Stimulated activated naive CD4-positive, alpha-beta T cell treated with Interleukin-2 at 50 U/mL for 16 hours (primary cell): Measurements from ENCODE around the gene ARHGAP22.

Experiments used
- DNase-seq: peaks from one replicate; lab custom pipeline; 2025; lab: John Stamatoyannopoulos, UW

The ARHGAP22 gene

DNA sequence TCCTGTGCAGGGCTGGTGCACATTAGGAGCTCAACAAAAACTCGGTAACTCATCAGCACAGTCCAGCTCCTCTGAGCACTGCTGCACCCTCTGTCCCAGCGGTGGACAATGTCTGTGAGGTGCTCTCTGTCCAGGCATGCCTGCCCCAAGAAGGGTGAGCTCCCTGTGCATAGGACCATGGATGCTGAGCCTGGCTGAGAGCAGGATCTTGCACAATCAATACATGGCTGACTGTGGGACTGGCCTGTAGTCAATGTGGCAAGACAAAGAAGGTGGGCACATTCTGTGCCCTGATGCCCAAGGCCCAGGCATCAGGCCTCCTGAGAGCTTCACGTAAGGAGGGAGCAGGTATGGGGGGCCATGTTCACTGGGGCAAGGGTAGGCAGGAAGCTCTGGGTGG is 17.1 kb downstream of the ARHGAP22 start:
- DNase-seq = no peak

DNA sequence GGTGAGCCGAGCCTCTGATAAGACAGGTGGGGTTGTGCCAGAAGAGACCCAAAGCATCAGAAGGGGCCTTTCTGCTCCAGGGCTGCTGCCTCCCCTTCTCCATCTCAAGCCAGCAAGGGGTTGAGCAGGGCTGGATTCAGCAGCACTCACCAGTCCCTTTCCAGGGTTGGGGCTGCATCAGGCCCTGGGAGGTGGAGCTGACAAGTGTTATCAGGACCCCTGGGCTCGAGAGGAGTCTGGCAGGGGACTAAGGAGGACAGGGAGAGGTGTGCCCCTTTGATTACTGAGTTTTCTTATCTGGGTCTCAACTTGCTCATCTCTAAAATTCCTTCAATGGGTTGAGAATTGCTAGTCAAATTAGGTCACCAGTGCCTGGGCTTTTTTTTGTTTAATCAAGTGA is 17.8 kb downstream of the ARHGAP22 start:
- no peak for DNase-seq

DNA sequence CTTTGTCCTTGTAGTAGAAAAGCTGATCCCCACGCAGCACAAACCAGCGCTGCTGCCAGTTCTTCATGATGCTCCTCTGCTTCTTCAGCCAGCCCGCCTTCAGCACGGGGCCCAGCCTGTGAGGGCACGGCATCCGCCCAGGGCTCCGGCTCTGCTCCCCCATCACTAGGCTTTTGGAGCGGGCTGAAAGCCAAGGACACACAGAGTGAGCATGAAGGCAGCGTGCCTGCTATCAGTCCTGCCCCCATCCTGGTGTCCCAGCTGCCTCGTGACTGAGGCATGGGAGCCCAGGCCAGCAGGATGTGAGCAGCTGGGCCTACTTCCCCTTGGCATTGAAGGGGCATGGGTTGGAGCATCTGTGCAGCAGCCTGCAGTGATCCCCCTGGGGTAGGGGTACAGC is 21.9 kb downstream of the ARHGAP22 start:
- no peak for DNase-seq

- DNase-seq = no peak
Observed at GRCh38 chr10:48580236-48580635, 24.6 kb downstream of the ARHGAP22 start.

GRCh38 chr10:48579251-48579960 is 25.5 kb downstream of the ARHGAP22 start:
- DNase-seq = no peak

- DNase-seq = no peak
Observed at GRCh38 chr10:48577158-48577557, 27.7 kb downstream of the ARHGAP22 start.

GRCh38 chr10:48576501-48576900 is 28.4 kb downstream of the ARHGAP22 start:
- DNase-seq = no peak

DNA sequence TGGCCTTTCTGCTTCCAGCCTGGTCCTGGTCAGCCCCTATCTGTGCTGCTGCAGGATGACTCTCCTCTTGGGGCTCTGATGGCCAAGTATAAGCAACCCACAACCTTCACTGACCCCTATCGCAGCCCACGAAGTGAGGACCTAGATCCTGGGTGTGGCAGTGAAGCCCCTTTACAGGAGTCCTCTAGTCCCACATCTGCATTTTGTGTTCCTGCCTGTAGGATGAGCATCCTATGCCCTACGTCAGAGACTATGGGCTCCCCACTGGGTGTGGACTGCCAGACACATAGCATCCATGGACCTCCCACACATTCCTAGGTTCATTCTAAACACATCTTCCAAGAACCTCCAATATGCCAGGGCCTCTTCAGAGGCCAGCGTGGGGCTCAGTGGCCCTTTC is 29.0 kb downstream of the ARHGAP22 start:
- DNase-seq = no peak

GRCh38 chr10:48574817-48575380 is 30.0 kb downstream of the ARHGAP22 start:
- DNase-seq = no peak

DNA sequence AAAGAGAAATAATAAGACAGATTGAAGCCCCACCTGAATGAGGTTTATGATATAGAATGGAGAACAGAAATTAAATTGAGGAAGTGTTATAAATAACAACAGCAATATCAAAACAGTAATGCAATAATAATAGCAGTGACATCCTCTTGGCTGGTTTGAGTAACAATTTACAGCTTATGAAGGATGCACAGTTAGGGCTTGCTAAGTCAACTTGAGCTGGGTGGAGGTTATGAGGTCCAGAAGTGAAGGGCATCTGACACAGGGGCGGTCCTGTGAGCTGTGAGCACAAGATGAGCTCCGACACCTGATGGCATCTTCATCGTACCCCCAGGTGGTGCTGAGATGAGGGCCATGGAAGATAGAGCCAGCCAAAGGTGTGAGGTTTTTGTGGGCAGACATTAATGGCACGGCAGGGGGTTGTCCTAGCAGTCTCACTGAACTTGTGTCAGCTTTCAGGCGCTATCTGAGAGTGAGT is 30.5 kb downstream of the ARHGAP22 start:
- no peak for DNase-seq

DNA sequence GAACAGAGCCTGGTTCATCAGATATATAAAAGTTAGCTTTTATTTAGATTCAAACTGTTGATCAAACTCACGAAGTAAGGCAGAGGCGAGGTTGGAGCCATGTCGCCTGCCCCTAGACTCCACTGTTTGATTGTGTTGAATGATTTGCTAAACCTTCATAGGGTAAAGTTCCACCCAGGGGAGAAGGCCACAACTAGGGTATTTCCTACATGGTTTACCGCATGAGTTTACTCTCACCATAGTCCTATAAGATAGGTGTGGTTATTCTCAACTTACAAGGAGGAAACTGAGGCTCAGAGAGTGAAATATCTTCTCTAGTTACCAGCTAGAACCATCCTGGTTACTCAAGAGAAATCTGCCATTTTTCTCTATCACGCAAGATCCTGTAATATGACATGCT is 31.8 kb downstream of the ARHGAP22 start:
- DNase-seq = no peak

GRCh38 chr10:48572414-48572813 is 32.5 kb downstream of the ARHGAP22 start:
- DNase-seq = no peak

DNA sequence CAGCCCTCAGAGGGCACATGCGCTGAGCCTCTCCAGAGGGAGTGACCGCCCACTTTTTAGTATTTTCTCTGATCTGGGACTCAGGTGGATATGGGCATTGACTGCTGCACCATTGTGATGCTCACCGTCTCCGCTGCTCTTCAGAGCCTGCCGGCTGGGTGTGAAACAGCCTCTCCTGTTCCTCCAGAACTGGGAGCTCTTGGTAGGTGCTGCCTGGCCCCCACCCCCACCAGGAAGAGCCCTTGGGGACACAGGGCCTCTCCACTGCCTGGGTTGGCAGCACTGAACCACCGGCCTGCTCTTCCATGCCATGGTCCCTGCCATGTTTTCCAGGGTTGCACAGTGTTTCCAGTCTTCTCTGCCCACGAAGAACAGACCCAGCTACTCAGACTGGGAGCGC is 36.3 kb downstream of the ARHGAP22 start:
- DNase-seq = no peak

- no peak for DNase-seq
Observed at GRCh38 chr10:48568131-48568530, 36.7 kb downstream of the ARHGAP22 start.

DNA sequence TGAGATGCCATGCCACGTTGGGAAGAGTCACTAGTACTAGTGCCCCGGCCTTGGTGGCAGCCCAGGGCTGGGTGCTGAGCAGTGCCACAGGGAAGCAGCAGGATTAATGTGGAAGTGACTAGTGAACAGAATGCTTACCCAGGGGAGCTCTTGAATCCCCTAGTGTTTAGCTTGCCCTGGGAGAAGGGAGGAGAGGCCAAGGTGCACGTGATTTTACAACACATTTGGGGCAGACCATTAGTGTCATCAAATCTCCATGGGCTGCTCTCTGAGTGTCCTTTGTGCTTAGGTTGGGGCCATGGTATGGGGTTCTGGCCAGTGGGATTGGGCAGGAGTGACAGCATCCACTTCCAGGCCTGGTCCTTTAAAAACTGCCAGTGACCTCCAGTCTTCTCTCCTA is 37.5 kb downstream of the ARHGAP22 start:
- DNase-seq = no peak

DNA sequence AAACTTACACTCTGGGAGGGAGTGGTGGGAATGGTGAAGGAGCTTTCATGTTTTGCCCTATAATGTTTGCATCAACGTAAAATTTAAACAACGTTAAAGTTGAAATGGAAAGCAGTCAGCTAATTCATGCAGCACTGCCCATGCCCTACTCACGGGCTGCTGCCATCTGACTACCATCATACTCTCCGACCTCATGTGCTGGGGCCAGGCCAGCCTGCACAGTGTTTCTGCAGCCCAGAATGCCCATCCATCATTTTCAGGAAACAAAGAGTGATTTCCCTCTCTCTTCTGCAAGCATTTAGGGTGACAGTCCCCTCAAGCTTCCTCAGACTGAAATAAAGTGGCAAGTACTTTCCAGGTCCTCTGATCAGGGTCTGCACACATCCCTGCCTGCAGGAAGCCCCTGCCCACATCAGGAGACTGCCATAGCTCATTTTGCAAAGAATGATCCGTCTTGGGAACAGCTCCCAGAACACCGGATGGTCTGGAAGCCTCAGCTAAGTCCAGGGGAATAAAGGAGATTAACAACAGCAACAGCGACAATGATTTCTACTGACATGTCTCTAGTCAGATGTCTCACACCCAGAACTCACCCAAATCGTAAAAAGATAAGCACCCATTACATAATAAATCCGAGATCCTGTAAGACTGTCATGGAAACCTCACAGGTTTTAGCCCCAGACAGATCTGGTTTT is 40.3 kb downstream of the ARHGAP22 start:
- no peak for DNase-seq

- no peak for DNase-seq
Observed at GRCh38 chr10:48557511-48558123, 47.3 kb downstream of the ARHGAP22 start.

GRCh38 chr10:48556713-48557112 is 48.2 kb downstream of the ARHGAP22 start:
- no peak for DNase-seq

GRCh38 chr10:48556065-48556464 is 48.8 kb downstream of the ARHGAP22 start:
- DNase-seq = no peak

DNA sequence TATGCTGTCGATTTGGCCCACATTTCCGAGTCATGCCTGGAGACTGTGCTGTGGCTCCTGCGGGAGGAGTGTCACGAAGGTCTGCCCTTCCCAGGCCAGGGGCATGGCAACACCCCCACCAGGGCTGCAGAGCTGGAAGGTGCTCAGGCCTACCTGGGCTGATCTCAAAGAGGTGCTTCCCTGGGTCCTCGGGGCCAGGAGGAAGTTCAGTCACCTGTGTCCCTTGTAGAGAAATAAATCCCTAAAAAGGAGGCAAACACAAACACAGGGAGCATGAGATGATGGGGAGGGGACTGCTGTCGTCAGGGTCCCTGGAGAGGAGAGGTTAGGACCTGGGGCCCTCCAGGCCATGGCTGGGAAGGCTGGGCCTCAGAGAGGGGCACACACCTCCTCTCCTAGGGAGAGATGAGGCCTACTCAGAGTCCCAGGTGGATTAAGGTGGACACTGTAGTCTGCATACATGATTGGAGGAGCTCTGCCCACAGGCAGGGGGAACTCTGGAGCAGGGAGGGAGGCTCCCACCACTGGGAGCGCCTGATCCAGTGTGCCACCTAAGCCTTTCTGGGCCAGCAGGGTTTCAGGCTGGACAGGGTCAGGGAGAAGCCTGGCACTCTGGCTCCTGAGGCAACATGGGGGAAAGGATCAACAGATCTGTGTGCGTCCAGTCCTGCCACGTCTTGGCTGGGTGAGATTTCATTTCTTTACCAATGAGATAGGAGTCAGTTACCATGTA is 49.4 kb downstream of the ARHGAP22 start:
- no peak for DNase-seq

DNA sequence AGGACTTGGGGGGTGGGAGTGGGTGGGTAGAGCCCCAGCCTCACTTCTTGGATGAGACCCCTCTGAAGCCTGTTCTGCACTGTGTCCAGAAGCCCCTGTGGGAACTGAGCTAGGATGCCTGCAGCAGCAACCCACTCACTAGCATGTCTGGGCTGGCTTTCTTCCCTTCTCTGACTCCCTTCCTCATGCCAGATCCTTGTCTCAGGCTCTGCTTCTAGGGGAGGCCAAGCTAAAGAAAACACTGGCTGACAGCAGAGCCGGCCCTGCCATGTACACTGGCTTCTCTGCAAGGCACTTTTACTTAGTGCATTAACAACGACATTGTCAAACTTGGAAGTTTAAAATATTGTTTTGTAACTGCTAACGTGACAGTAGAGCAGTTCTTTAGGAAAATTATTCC is 50.2 kb downstream of the ARHGAP22 start:
- no peak for DNase-seq

DNA sequence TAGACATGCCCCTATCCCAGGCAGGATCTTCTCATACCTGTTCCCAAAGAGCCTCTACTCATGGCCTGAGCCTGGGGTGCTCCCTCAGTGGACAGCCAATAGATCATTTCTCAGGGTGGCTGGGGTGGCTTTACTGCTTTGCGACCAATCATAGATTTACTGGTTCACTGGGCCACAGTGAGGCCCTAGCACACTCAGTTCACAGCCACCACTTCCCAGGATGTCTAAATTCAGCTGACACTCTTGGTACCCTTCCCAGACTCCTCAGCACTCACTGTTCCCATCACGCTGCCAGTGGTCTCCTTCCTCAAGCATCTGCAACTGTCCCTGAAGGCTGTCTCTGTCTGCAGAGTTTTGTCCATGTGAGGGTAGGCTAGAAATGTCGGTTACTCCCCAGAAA is 50.6 kb downstream of the ARHGAP22 start:
- DNase-seq = no peak
